CD14-positive monocyte (primary cell): ENCODE results near the gene ABCC4. TPM values are rescaled to one million over a fixed set of nuclear protein-coding genes. Genes with fewer than 3 reads are reported as not detected.
A peak's percentile ranks its signal among the peaks of the same experiment; 100 is the strongest.

ENCODE experiments used
- DNase-seq, 3 donors: peaks; one replicate each; pipeline ENCODE4 v3.0.0-alpha.2; 2011 to 2022
- H2AFZ ChIP-seq: 2 replicates; pipeline ENCODE4 v1.6.0; 2012; ENCODE audit warnings: mild to moderate bottlenecking, low read depth, low read length, inconsistent platforms; ENCODE audit not compliant: insufficient read depth, poor library complexity, severe bottlenecking
- H3K27ac ChIP-seq, 2 donors: 1 replicate in 1 of 2; 2 replicates in 1 of 2; pipeline ENCODE4 v1.5.1; 2012 to 2013; ENCODE audit warnings: low read length in 2 of 2, control low read depth in 1 of 2, inconsistent platforms in 1 of 2, low read depth in 1 of 2, mild to moderate bottlenecking in 1 of 2
- H3K27me3 ChIP-seq, 2 donors: one replicate each; pipeline versions ENCODE4 v1.6.0 to v1.6.1; 2011 to 2013; ENCODE audit warnings: low read length in 2 of 2; ENCODE audit not compliant: control insufficient read depth in 2 of 2, insufficient read depth in 2 of 2
- H3K36me3 ChIP-seq, 2 donors: replicated peaks in 1 of 2; 1 replicate in 1 of 2; 2 replicates in 1 of 2; pipeline versions ENCODE4 v1.5.1 to v1.6.1; 2012 to 2013; ENCODE audit warnings: low read length in 2 of 2, control low read depth in 1 of 2, inconsistent platforms in 1 of 2, mild to moderate bottlenecking in 1 of 2; ENCODE audit not compliant: insufficient read depth in 2 of 2, control insufficient read depth in 1 of 2
- H3K4me1 ChIP-seq, 2 donors: 1 replicate in 1 of 2; 2 replicates in 1 of 2; pipeline versions ENCODE4 v1.5.1 to v1.6.1; 2012 to 2013; ENCODE audit warnings: low read length in 2 of 2, control low read depth in 1 of 2, inconsistent platforms in 1 of 2, mild to moderate bottlenecking in 1 of 2, moderate library complexity in 1 of 2; ENCODE audit not compliant: insufficient read depth in 2 of 2, control insufficient read depth in 1 of 2
- H3K4me2 ChIP-seq: replicated peaks from 2 replicates; pipeline ENCODE3; 2012; ENCODE audit warnings: low read length, moderate library complexity, mild to moderate bottlenecking; ENCODE audit not compliant: poor library complexity, severe bottlenecking; ENCODE audit errors: extremely low read depth
- H3K4me3 ChIP-seq, 3 experiments: fragments of 200-600 bp in 1 of 3; sonication (generic) in 1 of 3; replicated peaks in 1 of 3; 1 replicate in 2 of 3; 2 replicates in 1 of 3; pipeline ENCODE4 v1.5.1; 2011 to 2013; ENCODE audit warnings: low read length in 3 of 3, mild to moderate bottlenecking in 3 of 3, control low read depth in 2 of 3, low read depth in 2 of 3, inconsistent platforms in 1 of 3, moderate library complexity in 1 of 3
- H3K79me2 ChIP-seq: 2 replicates; pipeline ENCODE4 v1.6.0; 2012; ENCODE audit warnings: mild to moderate bottlenecking, control low read depth, inconsistent platforms, low read length, moderate library complexity; ENCODE audit not compliant: insufficient read depth
- H3K9ac ChIP-seq: 2 replicates; pipeline ENCODE4 v1.6.0; 2017; ENCODE audit warnings: low read length, mild to moderate bottlenecking; ENCODE audit not compliant: insufficient read depth, poor library complexity, severe bottlenecking
- H3K9me3 ChIP-seq, 2 donors: replicated peaks in 1 of 2; 1 replicate in 1 of 2; 2 replicates in 1 of 2; pipeline versions ENCODE4 v1.5.1 to v1.6.1; 2012 to 2013; ENCODE audit warnings: low read length in 2 of 2, control low read depth in 1 of 2; ENCODE audit not compliant: control insufficient read depth in 1 of 2, insufficient read depth in 1 of 2
- H4K20me1 ChIP-seq: 2 replicates; pipeline ENCODE4 v1.6.0; 2012; ENCODE audit warnings: mild to moderate bottlenecking, low read length, control low read depth, moderate library complexity; ENCODE audit not compliant: insufficient read depth
- H3K27ac Mint-ChIP-seq, 7 donors: one replicate each; pipeline ENCODE4 v1.8.0; 2020; ENCODE audit warnings: mild to moderate bottlenecking in 7 of 7, mixed read lengths in 7 of 7, moderate library complexity in 6 of 7, inconsistent platforms in 2 of 7
- H3K27me3 Mint-ChIP-seq, 3 donors: one replicate each; pipeline ENCODE4 v1.8.0; 2021 to 2022; ENCODE audit warnings: low read depth in 3 of 3, mild to moderate bottlenecking in 3 of 3, mixed read lengths in 3 of 3, moderate library complexity in 3 of 3, inconsistent platforms in 1 of 3
- H3K36me3 Mint-ChIP-seq, 2 donors: one replicate each; pipeline ENCODE4 v1.8.0; 2020; ENCODE audit warnings: mixed read lengths in 2 of 2, inconsistent platforms in 1 of 2, mild to moderate bottlenecking in 1 of 2
- H3K4me1 Mint-ChIP-seq: one replicate; pipeline ENCODE4 v1.8.0; 2020; ENCODE audit warnings: mild to moderate bottlenecking, mixed read lengths
- H3K4me3 Mint-ChIP-seq, 2 donors: one replicate each; pipeline ENCODE4 v1.8.0; 2020; ENCODE audit warnings: mild to moderate bottlenecking in 2 of 2, mixed read lengths in 2 of 2, moderate library complexity in 1 of 2
- H3K9me3 Mint-ChIP-seq, 7 donors: one replicate each; pipeline ENCODE4 v1.8.0; 2020 to 2022; ENCODE audit warnings: mixed read lengths in 7 of 7, mild to moderate bottlenecking in 6 of 7, moderate library complexity in 6 of 7, inconsistent platforms in 2 of 7
- CTCF ChIP-seq: fragments of 200-600 bp; IDR thresholded peaks from one replicate; pipeline ENCODE4 v1.8.0; 2022; ENCODE audit warnings: antibody characterized with exemption, mild to moderate bottlenecking
- WGBS: methylation state at CpG from one replicate; pipeline ENCODE4 v1.1.5; 2013; ENCODE audit warnings: missing lambda C conversion rate; ENCODE audit not compliant: insufficient coverage; 5-methylcytosine and 5-hydroxymethylcytosine counted together
- intact Hi-C, 2 donors: fragments of 100-400 bp; cut with micrococcal nuclease; formaldehyde crosslinking; loops; one replicate each; pipeline versions ENCODE4 v1.15.0 to v1.15.1; 2023
- polyA plus RNA-seq, 3 donors: library from polyadenylated mRNA; depleted of rRNA in 1 of 3; unstranded in 2 of 3; stranded (reverse) in 1 of 3; fragments of 300-500 nt in 2 of 3; fragments of >200 nt in 1 of 3; fragmentation: Illumina TruSeq in 2 of 3; gene quantifications; 1 replicate in 2 of 3; 2 replicates in 1 of 3; pipeline ENCODE4 v1.2.3, GENCODE V29; 2012 to 2021
- small RNA-seq: library from RNA; depleted of rRNA; stranded (forward); fragments of <200 nt; gene quantifications from one replicate; pipeline ENCODE3, GENCODE V24; 2012; ENCODE audit warnings: low read depth; ENCODE audit not compliant: insufficient read length

ABCC4 gene
- polyA plus RNA-seq, 3 donors: 0.96 to 2.5 (median 1.7) TPM

GRCh38 chr13:94974015-94974951 is 327.0 kb downstream of the ABCC4 start:
- no peaks in the 10 kb centered on the region for H3K9me3 ChIP-seq
- H3K79me2 ChIP-seq: no peaks in the 10 kb centered on the region
- intact Hi-C loops: no loop called here
- H3K36me3 Mint-ChIP-seq: no peaks in the 10 kb centered on the region
- no peak for DNase-seq
- H3K36me3 ChIP-seq: no peaks in the 10 kb centered on the region
- peaks cover 17 to 30% of the 10 kb centered on the region in 2 donors for H3K27me3 ChIP-seq
- H3K4me1 Mint-ChIP-seq: no peaks in the 10 kb centered on the region
- H3K27ac Mint-ChIP-seq: no peak overlapping the region
- H3K4me3 Mint-ChIP-seq: no peak overlapping the region
- no peaks in the 10 kb centered on the region for H4K20me1 ChIP-seq
- WGBS: 83% methylated on average over 2 of the region's 7 CpGs
- H2AFZ ChIP-seq: no peak overlapping the region
- no peak overlapping the region for H3K4me3 ChIP-seq
- TF ChIP-seq CTCF: no peak
- H3K4me2 ChIP-seq: no peak overlapping the region
- peaks cover 0 to 5% (median 2%) of the 10 kb centered on the region in 7 donors for H3K9me3 Mint-ChIP-seq
- no peaks in the 10 kb centered on the region for H3K4me1 ChIP-seq
- H3K9ac ChIP-seq: no peak overlapping the region
- no peak overlapping the region for H3K27ac ChIP-seq
- H3K27me3 Mint-ChIP-seq: peaks cover 18 to 28% (median 19%) of the 10 kb centered on the region in 3 donors

- intact Hi-C loops: no loop called here
- no CpG with 5 or more reads among the region's 4 CpGs for WGBS
- Mint-ChIP-seq H3K27ac (no peak overlapping the region), H3K4me1 (peaks cover 4% of the 10 kb centered on the region), H3K36me3 (peaks cover 0 to 3% of the 10 kb centered on the region in 2 donors), H3K4me3 (no peak overlapping the region), H3K9me3 (peaks cover 0 to 5% (median 2%) of the 10 kb centered on the region in 7 donors), H3K27me3 (peaks cover 34 to 48% (median 35%) of the 10 kb centered on the region in 3 donors)
- Histone ChIP-seq H3K36me3 (no peaks in the 10 kb centered on the region), H3K4me1 (no peaks in the 10 kb centered on the region), H3K4me2 (no peak overlapping the region), H3K4me3 (no peak overlapping the region), H3K27ac (no peak overlapping the region), H3K27me3 (peaks cover 35 to 48% of the 10 kb centered on the region in 2 donors), H3K9me3 (peaks cover 0 to 5% of the 10 kb centered on the region in 2 donors), H4K20me1 (no peaks in the 10 kb centered on the region), H2AFZ (no peak overlapping the region), H3K79me2 (no peaks in the 10 kb centered on the region), H3K9ac (no peak overlapping the region)
- no peak for TF ChIP-seq CTCF
- DNase-seq: no peak
These were observed 329.0 kb downstream of the ABCC4 start for GRCh38 chr13:94972262-94972661.

Small RNAs within 50 kb of the gene (small RNA-seq; reads per million reads assigned to genes)
- gene RNU6-62P: not detected
- gene RNY3P8: not detected
- 2.8 reads per million, percentile 19 among the genes with 10 or more reads in this experiment for gene RNY4P27
